Measurements from ENCODE around the gene TRPM3.

TRPM3 gene

GRCh38 chr9:70692431-70692830 is 429.0 kb downstream of the TRPM3 start:
- in situ Hi-C loops (cut with HindIII; ENCODE audit: low sequenced_read_pairs), result no loop called here
- no peak for TF ChIP-seq CTCF (IDR thresholded peaks at IDR 0.05; ENCODE audit: low read depth, low read length, missing control alignments)
- no peak for DNase-seq (ENCODE audit: low read depth)
- no peak overlapping the region for H3K4me3 ChIP-seq (ENCODE audit: low read depth, low read length)

GRCh38 chr9:70688704-70689103 is 432.7 kb downstream of the TRPM3 start:
- H3K4me3 ChIP-seq (ENCODE audit: low read depth, low read length), result no peak overlapping the region
- no peak for DNase-seq (ENCODE audit: low read depth)
- in situ Hi-C loops (cut with HindIII; ENCODE audit: low sequenced_read_pairs), result no loop called here
- TF ChIP-seq CTCF (IDR thresholded peaks at IDR 0.05; ENCODE audit: low read depth, low read length, missing control alignments), result no peak

GRCh38 chr9:70683841-70684240 is 437.6 kb downstream of the TRPM3 start:
- H3K4me3 ChIP-seq (ENCODE audit: low read depth, low read length), result no peak overlapping the region
- no peak for TF ChIP-seq CTCF (IDR thresholded peaks at IDR 0.05; ENCODE audit: low read depth, low read length, missing control alignments)
- no peak for DNase-seq (ENCODE audit: low read depth)
- in situ Hi-C loops (cut with HindIII; ENCODE audit: low sequenced_read_pairs), result no loop called here

GRCh38 chr9:70682298-70682697 is 439.1 kb downstream of the TRPM3 start:
- in situ Hi-C loops (cut with HindIII; ENCODE audit: low sequenced_read_pairs), result no loop called here
- no peak for DNase-seq (ENCODE audit: low read depth)
- H3K4me3 ChIP-seq (ENCODE audit: low read depth, low read length), result no peak overlapping the region
- no peak for TF ChIP-seq CTCF (IDR thresholded peaks at IDR 0.05; ENCODE audit: low read depth, low read length, missing control alignments)

- DNase-seq (ENCODE audit: low read depth), result no peak
- in situ Hi-C loops (cut with HindIII; ENCODE audit: low sequenced_read_pairs), result no loop called here
Measured at GRCh38 chr9:70679845-70680244, 441.6 kb downstream of the TRPM3 start.

GRCh38 chr9:70678153-70678552 is 443.3 kb downstream of the TRPM3 start:
- in situ Hi-C loops (cut with HindIII; ENCODE audit: low sequenced_read_pairs), result no loop called here
- no peak for TF ChIP-seq CTCF (IDR thresholded peaks at IDR 0.05; ENCODE audit: low read depth, low read length, missing control alignments)
- H3K4me3 ChIP-seq (ENCODE audit: low read depth, low read length), result no peak overlapping the region
- DNase-seq (ENCODE audit: low read depth), result no peak

More at GRCh38 chr9:70679845-70680244, 441.6 kb downstream of the TRPM3 start:
- H3K4me3 ChIP-seq (ENCODE audit: low read depth, low read length), result no peak overlapping the region
- no peak for TF ChIP-seq CTCF (IDR thresholded peaks at IDR 0.05; ENCODE audit: low read depth, low read length, missing control alignments)
